GDM1 (cell line): ENCODE results near the gene CBFA2T2.
"Not testable (repeated sequence)": the region's sequence is repeated elsewhere in the genome, so short reads cannot be mapped to it uniquely, and the experiment has no call there.

Experiments
- DNase-seq: peaks from one replicate; lab custom pipeline; 2025; lab: John Stamatoyannopoulos, UW

The CBFA2T2 gene

GRCh38 chr20:33624399-33624798, 134.5 kb downstream of the CBFA2T2 start:
- DNase-seq: no peak

GRCh38 chr20:33626190-33626589, 136.3 kb downstream of the CBFA2T2 start:
- no peak for DNase-seq

DNA sequence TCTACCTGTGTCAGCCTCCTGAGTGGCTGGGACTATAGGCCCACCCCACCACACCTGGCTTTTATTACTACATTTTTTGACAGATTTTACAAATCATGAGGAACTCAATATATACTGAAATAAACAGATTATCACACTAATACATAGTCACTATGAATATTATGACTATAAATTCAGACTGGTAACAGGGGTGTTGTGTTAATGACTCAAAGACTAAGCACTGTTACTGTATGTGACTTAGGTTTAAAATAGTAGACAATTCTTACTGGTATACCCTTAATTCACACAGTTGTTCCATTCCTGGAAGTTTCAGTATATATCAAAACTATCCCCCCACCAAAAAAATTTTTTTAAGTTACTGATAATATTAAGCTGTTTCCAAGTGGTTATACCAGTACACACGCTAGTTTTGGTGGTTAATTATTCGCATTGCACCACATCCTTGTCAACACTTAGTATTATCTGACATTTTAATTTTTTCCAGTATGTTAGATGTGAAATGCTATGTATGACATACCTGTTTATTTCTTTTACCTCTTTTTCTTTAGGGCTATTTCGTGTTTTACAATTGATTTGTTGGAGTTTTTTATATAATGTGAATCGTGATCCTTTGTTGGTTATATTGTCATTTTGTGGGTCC, 137.8 kb downstream of the CBFA2T2 start:
- no peak for DNase-seq

- DNase-seq: no peak
Observed at GRCh38 chr20:33629533-33629932, 139.6 kb downstream of the CBFA2T2 start.

DNA sequence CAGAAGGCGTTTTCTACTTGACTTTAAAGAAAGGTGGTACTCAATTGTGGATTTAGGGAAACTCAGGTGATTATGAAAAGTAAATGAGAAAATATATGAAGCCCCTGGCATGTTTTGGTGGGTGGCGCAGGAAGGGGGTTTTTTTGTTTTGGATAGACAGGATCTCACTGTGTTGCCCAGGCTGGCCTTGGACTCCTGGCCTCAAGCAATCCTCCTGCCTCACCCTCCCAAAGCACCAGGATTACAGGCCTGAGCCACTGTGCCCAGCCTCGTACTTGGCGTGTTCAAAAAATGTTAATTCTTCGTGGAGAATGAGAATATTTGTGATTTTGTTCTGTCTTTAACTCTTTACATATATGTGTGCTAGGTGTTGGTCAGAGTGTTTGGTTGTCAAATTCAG, 140.1 kb downstream of the CBFA2T2 start:
- DNase-seq: no peak

GRCh38 chr20:33630507-33630906, 140.6 kb downstream of the CBFA2T2 start:
- DNase-seq: no peak

- DNase-seq: not testable (repeated sequence)
Observed at GRCh38 chr20:33631910-33632309, 142.0 kb downstream of the CBFA2T2 start.

DNA sequence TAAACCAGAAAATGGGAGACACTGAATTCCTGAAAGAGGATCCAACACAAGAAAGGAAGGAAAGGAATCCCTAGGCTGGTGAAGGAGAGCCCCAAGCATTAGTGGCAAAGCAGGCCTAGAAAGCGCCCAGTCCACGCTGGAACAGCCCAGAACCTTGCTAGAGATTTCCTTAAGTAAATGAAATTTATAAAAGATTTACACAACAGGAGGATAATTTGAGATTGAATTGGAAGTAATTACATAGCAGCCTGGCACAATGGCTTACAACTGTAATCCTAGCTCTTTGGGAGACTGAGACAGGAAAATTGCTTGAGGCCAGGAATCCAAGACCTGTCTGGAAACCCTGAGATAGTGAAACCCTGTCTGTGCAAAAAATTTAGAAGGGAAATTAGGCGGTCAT, 145.4 kb downstream of the CBFA2T2 start:
- no peak for DNase-seq

DNA sequence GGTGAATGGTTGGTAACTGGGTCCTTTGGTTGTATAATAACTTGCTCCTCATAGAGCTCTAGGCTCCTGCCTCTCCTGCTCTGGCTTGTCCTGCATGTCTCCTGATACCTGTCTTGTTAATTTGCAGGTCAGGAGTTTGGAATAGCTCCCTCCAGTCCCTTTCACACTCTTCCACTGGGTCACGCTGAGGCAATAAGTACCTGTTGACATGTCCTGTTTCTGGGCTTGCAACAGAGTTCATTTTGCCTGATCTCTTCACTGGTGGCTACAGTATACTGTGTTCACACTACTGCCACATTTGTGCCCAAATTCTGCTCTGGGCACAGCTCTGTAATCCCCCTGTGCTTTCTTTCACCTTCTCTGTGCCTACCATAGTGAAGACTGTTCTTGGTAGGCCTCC, 146.9 kb downstream of the CBFA2T2 start:
- no peak for DNase-seq

DNA sequence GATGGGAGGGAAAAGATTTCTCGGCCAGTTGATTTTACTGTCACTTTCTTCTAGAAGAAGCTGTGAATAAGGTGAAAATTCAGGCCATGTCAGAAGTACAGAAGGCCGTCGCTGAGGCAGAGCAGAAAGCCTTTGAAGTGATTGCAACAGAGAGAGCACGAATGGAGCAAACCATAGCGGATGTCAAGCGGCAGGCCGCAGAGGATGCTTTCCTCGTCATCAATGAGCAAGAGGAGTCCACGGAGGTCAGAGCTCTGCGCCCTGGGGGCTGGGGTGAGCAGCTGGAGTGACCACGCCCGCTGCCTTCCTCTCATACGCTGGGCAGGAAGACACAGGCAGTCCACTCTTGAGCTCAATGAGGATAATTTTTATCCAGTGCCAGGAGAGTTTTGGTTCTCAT, 150.4 kb downstream of the CBFA2T2 start:
- DNase-seq: no peak

DNA sequence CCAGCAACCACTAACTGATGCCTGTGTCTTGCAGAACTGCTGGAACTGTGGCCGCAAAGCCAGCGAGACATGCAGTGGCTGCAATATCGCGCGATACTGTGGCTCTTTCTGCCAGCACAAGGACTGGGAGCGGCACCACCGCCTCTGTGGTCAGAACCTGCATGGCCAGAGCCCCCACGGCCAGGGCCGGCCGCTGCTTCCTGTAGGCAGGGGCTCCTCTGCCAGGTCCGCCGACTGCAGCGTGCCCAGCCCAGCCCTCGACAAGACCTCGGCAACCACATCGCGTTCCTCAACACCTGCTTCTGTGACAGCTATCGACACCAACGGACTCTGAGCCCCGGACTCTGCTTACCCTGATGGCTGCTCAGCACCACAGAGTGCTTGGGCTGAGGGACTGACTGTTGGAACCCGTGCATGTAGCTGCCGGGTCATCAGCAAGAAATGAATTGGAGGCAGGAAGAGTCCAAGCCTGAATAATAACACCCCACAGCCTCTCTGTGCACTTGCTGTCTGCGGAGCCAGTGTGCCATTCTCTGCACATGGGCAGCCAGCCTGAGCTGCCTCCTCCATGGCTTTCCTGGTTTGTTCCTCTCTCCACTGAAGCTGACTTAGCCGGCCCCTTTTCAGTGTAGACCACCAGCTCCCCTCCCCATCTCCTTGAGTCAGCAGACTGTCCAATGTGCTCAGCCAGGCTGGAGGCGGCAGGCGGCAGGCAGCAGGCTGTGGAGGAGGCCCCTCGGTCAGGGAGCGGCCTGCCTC, 154.6 kb downstream of the CBFA2T2 start:
- DNase-seq: no peak

- no peak for DNase-seq
Observed at GRCh38 chr20:33645072-33645358, 155.1 kb downstream of the CBFA2T2 start.

GRCh38 chr20:33645396-33645795, 155.5 kb downstream of the CBFA2T2 start:
- no peak for DNase-seq

DNA sequence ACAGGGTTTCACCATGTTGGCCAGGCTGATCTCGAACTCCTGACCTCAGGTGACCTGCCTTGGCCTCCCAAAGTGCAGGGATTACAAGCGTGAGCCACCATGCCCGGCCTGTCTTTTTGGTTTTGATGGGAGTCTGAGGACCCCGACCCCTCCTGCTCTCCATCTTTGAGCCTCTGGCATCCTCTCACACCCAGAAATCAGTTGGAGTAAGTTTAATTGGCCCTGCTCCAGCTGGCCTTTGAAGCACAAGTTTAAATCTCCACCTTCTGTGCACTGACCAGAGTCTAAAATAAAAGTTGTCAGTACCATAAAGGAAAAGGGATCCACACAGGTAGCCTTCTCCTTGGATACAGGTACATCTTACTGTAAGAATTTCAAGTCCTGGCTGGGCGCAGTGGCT, 156.3 kb downstream of the CBFA2T2 start:
- no peak for DNase-seq

DNA sequence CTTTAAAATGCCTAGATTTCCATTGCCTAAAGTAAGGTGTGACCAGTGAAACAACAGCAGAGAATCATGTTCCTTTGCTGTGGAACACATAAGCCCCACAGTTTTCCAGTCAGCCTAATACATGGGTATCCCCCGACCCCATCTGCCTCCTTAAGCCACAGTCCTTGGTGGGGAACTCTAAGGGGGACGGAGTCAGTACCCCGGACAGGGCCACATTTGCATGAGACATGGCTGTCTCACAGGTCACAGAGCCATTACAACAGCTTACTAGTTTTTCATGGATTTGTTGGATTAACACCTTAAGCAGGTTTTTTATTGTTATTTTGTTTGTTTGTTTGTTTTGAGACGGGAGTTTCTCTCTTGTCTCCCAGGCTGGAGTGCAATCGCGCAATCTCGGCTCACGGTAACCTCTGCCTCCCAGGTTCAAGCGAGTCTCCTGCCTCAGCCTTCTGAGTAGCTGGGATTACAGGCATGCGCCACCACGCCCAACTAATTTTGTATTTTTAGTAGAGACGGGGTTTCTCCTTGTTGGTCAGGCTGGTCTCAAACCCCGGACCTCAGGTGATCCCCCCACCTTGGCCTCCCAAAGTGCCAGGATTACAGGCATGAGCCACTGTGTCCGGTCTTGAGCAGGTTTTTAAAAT, 157.2 kb downstream of the CBFA2T2 start:
- DNase-seq: not testable (repeated sequence)

DNA sequence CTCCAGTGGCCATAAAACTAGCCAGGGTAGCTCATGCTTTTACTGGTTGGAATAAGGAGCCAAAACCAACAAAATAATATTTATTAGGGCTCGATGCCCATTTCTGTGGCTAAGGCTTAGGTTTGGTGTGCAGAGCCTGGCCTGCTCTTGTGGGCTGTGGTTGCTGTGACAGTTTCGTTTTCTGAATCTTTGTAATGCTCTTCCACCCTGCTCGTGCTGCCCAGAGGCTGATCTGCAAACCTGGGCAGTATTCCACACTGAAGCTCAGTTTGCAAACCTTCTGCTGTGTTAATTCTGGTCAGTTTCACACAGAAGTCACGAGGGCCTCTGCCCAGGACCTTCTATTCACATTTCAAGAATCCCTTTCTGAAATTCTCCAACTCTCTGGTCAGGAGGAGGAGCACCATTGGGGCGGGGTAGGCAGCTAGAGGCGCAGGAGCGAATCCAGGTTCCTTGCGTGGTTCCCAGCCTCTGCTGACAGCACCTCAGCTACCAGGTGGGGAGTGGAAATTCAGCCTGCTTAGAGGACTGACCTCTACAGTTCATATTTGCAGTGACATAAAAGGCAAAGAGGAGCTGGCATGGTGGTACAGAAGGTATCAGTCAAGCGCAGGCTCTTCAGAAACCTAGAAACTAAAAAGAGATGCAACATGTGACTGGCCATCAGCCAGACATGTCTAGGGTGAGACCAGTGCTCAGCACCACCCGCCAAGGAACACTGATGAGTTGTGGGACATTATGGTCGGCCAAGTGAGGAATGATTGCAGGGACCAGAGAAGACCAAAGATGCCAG, 157.9 kb downstream of the CBFA2T2 start:
- no peak for DNase-seq

GRCh38 chr20:33648396-33649004, 158.6 kb downstream of the CBFA2T2 start:
- DNase-seq: no peak

DNA sequence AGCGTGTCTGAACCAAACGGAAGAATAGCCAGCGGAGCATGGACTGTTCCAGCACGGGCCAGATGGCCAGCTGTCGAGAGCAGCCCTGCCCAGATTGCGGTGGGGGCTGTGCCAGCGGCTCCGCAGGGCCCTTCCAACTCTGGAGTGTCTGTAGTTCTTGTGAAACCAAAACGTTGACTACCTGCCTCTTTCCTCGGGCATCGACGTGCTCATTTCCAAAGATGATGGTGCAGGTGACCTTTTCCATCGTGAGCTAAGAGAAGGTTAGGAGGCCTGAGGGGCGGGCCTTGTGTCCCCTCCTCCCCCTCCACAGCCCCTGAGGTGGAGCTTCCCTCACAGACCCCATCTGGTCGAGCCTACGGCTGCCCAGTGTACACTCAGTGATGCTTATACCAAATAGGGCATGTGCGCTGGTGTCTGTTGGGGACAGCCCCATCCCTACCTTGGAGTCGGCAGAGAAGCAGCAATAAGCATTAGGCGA, 159.3 kb downstream of the CBFA2T2 start:
- no peak for DNase-seq

DNA sequence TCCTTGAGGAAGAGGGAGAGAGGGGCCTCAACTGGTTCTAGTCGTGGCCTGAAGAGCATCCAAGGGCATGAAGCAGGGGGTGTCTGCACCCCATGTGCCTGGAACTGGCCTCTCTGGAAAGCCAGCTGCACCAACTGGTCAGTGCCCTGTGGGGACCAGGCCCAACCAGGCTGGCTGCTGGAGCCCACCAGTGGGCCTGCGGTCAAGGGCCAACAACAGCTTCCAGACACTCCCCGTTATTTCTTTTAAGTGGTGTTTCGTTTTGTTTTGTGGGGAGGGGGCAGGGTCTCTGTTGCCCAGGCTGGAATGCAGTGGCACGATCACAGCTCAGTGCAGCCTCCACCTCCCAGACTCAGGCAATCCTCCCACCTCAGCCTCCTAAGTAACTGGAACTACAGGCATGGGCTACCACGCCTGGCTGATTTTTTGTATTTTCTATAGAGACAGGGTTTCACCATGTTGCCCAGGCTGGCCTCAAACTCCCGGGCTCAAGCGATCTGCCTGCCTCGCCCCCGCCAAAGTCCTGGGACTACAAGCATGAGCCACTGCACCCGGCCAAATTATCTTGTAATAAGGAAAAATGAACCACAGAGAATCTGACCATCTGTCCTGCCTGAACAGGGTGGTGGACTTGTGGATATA, 160.3 kb downstream of the CBFA2T2 start:
- DNase-seq: no peak

DNA sequence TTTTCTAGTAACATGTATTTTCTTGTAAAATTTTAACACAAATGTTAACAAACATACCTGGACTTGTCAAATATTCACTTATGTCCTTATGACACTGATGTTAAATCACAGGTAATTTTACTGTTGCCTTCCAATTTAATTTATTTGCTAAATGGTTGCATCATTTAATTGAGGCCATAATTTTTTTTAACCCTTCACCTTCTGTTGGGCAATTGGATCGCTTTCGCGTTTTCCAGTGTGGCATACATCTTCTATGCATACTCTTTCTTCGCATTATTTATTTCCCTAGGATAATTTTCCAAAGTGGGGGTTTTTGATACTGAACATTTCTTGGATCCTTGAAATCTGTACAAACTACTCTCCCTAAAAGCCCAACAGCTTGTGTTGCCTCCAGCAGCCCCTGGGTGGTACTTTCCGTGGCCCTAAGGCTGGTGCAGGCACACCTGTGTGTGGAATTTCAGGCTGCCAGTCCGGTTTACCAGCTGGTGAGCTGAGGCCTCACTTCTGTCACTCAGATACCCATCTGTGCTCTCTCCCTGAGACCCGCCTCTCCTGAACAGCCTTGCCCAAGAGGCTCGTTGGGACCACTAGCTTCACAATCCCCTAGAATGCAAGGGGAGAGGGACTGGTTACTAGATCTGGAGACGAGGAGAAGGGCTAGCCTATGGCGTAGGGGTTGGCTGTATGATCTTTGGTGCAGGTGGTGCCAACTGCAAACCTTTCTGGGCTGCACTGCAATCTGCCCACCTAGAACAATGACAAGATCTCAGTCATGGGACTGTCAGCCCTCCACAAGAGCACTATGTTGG, 161.1 kb downstream of the CBFA2T2 start:
- no peak for DNase-seq

DNA sequence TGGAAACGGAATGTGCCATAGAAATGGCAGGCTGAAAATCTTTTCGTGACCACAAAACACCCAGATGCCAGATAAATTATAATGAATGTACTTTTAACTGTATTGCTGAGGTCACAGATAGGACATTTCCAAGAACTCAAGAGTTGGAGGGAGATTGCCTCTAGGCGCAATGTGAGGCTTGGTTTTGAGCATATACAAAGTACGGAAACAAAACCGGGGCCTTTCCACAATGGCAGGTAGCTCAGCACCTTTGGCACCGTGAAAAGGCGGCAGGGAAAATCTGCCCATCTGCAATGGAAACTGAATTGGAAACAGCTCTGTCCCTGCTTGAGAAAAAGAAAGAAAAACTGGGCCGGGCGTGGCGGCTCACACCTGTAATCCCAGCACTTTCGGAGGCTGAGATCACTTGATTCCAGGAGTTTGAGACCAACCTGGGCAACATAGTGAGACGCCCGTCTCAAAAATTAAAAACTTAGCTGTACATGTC, 161.7 kb downstream of the CBFA2T2 start:
- no peak for DNase-seq
